22Rv1 (cell line): ENCODE results near the gene POR.

Experiments used
- H3K27ac ChIP-seq: fragments of 450-650 bp; 2 replicates; pipeline ENCODE4 v1.5.1; 2017
- ZFX ChIP-seq: fragments of 450-650 bp; IDR thresholded peaks from 2 replicates; pipeline ENCODE4 v1.6.1; 2017; ENCODE audit warnings: antibody characterized with exemption, borderline replicate concordance
- TF ChIP-seq, protein P1 (sequence below): fragments of 450-650 bp; IDR thresholded peaks from 2 replicates; pipeline ENCODE4 v1.5.1; 2017; ENCODE audit warnings: mild to moderate bottlenecking

Gene POR

DNA sequence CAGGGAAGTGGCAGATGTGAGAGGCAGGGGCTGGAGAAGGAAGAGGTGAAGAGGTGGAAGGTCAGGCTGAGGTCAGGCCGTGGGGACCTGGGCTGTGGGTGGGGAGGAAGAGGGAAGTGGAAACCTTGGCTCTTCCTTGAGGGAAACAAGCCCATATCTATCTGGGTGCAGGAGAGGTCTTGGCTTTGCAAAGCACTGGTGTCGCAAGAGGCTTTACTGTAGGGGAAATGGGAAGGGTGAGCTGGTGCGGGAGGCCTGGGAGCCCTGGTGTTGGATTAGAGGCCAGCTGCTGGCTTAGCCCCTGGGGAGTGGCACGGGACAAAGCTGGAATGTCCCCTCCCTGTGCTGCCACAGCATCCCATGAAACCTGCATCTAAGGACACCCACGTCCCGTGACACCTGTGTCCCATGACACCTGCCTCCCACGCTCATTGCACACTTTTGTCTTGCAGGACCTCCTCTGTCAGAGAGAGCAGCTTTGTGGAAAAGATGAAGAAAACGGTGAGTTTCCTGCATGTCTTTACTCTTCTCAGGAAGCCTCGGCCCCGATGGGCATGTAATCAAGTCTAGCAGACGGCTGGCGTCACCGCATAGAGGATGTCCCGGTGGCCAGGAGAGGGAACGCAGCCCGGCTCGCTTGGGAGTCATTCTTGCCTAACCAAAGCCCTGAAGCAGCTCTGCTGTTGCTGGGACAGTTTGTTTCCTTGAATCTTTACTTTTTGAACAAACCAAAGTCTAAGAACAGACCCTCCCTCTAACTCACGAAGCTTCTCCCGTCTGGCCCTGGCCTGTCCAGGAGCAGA lies 57.2 kb downstream of the POR start:
- TF ChIP-seq, protein P1, sequence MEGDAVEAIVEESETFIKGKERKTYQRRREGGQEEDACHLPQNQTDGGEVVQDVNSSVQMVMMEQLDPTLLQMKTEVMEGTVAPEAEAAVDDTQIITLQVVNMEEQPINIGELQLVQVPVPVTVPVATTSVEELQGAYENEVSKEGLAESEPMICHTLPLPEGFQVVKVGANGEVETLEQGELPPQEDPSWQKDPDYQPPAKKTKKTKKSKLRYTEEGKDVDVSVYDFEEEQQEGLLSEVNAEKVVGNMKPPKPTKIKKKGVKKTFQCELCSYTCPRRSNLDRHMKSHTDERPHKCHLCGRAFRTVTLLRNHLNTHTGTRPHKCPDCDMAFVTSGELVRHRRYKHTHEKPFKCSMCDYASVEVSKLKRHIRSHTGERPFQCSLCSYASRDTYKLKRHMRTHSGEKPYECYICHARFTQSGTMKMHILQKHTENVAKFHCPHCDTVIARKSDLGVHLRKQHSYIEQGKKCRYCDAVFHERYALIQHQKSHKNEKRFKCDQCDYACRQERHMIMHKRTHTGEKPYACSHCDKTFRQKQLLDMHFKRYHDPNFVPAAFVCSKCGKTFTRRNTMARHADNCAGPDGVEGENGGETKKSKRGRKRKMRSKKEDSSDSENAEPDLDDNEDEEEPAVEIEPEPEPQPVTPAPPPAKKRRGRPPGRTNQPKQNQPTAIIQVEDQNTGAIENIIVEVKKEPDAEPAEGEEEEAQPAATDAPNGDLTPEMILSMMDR, result no peak
- no peak for TF ChIP-seq ZFX
- H3K27ac ChIP-seq, result no peak overlapping the region

DNA sequence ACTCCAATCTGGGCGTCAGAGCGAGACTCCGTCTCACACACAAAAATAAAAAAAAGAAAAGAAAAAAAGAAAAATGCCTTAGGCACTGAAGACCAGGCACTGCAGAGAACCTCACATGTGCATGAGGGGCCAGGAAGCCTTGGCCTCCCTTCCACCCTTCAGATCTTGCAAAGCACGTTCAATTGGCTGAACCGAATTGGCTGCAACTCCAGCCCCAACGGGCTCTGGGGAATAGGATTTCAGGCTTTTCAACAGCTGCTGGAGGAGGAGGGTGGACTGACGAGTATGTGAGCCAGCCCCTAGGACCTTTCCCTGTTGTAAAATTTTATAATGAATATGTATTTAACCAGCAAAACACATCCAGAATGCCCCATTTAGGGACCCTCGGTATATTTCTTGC lies 62.8 kb downstream of the POR start:
- H3K27ac ChIP-seq, result peak overlapping the region; percentile 10; the same call in 1 of the 2 replicates
- no peak for TF ChIP-seq ZFX
- TF ChIP-seq, protein P1, result no peak

DNA sequence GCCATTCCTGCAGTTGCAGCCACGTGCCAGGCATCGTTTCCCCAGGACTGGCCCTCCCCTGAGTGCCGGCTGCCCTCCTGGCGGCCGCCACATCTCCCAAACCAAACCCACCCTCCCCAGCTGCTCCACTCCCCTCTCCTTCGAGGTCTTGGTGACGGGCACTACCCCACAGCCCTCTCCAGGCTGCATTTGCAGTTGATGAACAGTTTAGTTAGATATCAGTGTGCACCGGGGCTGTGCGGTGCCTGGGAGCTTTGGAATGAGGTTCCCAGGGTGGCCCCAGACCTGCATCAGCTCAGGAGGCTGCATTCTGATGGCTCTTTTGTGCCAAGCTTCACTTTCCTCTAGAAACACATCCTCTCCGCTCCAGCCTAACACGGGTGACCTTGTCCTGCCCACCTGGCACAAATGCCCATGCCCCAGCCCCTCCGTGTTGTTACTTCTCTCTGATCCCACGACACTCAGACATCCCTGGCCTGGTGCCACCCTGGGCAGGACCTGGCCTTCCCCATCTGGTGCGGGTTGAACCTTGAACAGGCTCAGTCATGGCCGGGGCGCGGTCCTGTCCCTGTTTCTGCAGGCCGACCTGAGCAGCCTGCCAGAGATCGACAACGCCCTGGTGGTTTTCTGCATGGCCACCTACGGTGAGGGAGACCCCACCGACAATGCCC lies 64.9 kb downstream of the POR start:
- peak overlapping the region; percentile 30; the same call in 1 of the 2 replicates for H3K27ac ChIP-seq
- TF ChIP-seq, protein P1, result no peak
- no peak for TF ChIP-seq ZFX

DNA sequence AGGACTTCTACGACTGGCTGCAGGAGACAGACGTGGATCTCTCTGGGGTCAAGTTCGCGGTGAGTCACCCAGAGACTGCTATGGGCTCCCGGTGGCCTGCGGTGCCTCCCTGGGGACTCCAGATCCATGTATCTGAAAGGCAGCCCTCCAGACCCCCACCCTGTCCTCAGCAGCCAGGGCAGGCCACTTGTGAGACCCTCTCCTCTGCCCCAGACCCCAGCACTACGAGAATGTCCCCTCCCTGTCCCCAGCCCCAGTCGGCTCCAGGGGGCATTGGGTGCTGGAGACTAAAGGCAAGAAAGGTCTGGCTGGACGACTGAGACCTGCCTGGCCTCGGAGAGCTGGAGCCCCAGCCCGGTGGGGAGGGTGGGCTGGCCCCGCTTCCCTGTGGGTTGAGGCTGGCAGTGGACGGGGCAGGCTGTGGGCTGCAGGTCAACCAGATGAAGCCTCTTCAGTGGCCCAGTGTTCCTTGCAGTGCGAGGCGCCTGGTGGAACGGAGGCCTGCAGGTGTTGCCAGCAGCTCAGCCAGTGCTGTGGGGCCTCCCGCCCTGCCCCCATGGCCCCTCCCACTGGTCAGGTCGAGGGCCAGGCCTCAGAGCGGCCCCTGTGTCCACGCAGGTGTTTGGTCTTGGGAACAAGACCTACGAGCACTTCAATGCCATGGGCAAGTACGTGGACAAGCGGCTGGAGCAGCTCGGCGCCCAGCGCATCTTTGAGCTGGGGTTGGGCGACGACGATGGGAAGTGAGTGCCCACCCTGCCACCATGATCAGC lies 65.7 kb downstream of the POR start:
- no peak for TF ChIP-seq ZFX
- TF ChIP-seq, protein P1, result no peak
- peak overlapping the region; percentile 30; the same call in 1 of the 2 replicates for H3K27ac ChIP-seq

DNA sequence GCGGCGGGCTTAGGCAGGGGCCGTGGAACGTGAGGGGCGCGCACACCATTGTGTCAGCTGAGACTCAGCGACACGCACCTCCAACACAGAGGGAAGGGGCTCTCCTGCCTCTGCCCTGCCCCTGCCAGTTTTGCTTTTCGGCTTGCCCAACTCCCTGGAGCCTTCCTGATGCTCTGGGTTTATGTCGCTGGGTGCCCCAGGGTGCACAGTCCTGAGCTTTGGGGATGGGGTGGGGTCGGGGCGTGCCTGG lies 66.2 kb downstream of the POR start:
- TF ChIP-seq, protein P1, result no peak
- no peak for TF ChIP-seq ZFX
- peak overlapping the region; percentile 30; the same call in 1 of the 2 replicates for H3K27ac ChIP-seq

DNA sequence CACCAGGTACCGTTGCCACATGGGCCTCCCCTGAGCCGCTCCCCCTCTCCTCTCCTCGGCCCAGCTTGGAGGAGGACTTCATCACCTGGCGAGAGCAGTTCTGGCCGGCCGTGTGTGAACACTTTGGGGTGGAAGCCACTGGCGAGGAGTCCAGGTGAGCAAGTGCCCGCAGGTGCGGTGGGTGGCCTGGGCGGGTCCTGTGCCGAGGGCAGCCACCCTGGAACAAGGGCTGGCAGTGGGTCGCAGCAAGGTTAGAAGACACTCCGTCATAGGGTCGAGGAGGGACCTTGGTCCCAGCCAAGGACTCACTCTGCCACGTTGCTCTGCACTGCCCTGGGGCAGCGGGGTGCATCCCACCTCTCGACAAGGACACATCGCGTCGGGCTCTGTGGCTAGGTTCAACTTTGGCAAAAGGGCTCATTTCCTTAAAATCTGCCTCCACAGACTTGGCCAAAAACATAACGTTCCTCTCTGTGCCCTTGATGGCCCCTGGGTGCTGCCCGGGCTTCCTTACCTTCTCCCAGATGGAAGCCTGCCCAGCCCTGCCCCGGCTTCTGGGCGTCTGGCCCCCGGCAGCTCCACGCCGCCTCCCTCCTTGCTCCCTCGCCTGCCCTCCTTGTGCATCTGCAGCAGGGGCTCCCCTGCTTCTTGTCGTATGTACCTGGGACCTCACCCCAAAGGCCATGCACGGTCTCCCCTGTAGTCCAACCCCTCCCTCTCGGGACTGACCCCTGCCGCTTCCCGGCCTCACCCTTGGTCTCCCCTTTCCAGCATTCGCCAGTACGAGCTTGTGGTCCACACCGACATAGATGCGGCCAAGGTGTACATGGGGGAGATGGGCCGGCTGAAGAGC lies 66.7 kb downstream of the POR start:
- TF ChIP-seq ZFX, result no peak
- TF ChIP-seq, protein P1, result no peak
- H3K27ac ChIP-seq, result peak overlapping the region; percentile 30
